ENCODE data around the gene RNASEH1. TPM values are rescaled to one million over a fixed set of nuclear protein-coding genes. Genes with fewer than 3 reads are reported as not detected.

RNASEH1 gene
- total and polyA plus RNA-seq, 2 of the 13 experiments (the other 11 are each of a cell fraction or from before 2014, with no cell fraction given), result 14.5 to 57.4 TPM

DNA sequence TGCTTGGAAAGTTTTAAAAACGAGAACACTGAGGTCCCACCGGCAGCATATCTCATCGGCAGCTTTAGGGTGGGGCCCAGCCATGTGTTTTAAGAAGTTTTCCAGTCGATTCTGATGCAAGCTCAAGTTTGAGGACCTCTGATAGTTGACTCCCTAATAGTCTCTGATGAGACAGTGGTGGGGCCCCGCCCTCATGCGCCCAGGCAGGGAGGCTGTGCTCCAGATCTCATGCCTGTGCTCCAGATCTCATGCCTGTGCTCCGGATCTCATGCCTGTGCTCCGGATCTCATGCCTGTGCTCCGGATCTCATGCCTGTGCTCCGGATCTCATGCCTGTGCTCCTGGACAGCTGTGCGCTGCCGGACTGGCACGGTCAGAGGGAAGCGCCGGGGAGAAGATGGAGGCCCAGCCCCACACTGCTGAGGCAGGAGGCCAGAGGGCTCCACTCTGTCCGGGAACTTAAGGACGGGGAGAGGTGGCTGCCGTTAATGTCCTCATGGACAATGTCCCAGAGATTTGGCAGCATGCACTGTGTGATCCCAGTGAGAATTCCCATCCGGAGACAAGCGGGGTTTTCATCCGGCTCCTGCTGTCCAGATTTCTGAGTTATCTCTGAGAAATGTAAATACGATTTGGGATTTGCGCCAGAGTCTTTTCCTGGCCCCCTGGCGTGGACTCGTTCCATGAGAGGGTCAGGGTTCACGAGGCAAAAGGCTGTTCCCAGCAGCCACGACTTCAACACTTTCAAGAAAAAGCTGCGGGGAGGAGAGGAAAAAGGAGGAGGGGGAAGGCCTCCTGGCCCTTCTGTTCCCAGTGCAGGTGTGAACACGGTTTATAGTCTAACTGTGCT lies 27.4 kb upstream of the RNASEH1 start (continued):
- TF ChIP-seq, protein P1, sequence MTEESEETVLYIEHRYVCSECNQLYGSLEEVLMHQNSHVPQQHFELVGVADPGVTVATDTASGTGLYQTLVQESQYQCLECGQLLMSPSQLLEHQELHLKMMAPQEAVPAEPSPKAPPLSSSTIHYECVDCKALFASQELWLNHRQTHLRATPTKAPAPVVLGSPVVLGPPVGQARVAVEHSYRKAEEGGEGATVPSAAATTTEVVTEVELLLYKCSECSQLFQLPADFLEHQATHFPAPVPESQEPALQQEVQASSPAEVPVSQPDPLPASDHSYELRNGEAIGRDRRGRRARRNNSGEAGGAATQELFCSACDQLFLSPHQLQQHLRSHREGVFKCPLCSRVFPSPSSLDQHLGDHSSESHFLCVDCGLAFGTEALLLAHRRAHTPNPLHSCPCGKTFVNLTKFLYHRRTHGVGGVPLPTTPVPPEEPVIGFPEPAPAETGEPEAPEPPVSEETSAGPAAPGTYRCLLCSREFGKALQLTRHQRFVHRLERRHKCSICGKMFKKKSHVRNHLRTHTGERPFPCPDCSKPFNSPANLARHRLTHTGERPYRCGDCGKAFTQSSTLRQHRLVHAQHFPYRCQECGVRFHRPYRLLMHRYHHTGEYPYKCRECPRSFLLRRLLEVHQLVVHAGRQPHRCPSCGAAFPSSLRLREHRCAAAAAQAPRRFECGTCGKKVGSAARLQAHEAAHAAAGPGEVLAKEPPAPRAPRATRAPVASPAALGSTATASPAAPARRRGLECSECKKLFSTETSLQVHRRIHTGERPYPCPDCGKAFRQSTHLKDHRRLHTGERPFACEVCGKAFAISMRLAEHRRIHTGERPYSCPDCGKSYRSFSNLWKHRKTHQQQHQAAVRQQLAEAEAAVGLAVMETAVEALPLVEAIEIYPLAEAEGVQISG (CRISPR knock-in tag; IDR thresholded peaks at IDR 0.05), result peak; percentile 72
- TF ChIP-seq ZNF841 (CRISPR knock-in tag; IDR thresholded peaks at IDR 0.05; ENCODE audit: borderline replicate concordance) (no peak), ZBTB21 (CRISPR knock-in tag; IDR thresholded peaks at IDR 0.05) (no peak), TOPORS (CRISPR knock-in tag; IDR thresholded peaks at IDR 0.05) (no peak), MIXL1 (CRISPR knock-in tag; IDR thresholded peaks at IDR 0.05) (no peak), TEAD2 (CRISPR knock-in tag; IDR thresholded peaks at IDR 0.05) (0 out of 2 replicates have a peak, but pooled peaks have one; percentile 35), ZNF460 (CRISPR knock-in tag; IDR thresholded peaks at IDR 0.05; ENCODE audit: borderline replicate concordance) (no peak), ZBTB3 (CRISPR knock-in tag; IDR thresholded peaks at IDR 0.05; ENCODE audit: borderline replicate concordance, low read depth) (0 out of 2 replicates have a peak, but pooled peaks have one; percentile 64), ZNF615 (CRISPR knock-in tag; IDR thresholded peaks at IDR 0.05; ENCODE audit: borderline replicate concordance) (no peak), ZNF232 (CRISPR knock-in tag; IDR thresholded peaks at IDR 0.05; ENCODE audit: borderline replicate concordance) (peak; percentile 70; the same call in 1 of the 2 replicates), RXRA (CRISPR knock-in tag; IDR thresholded peaks at IDR 0.05) (peak; percentile 90), THYN1 (CRISPR knock-in tag; IDR thresholded peaks at IDR 0.05; ENCODE audit: borderline replicate concordance, low read depth) (no peak), ZNF296 (CRISPR knock-in tag; conservative IDR thresholded peaks at IDR 0.05) (no peak), FOSL2 (CRISPR knock-in tag; IDR thresholded peaks at IDR 0.05) (peak; percentile 80), NCOR1 (IDR thresholded peaks at IDR 0.05; ENCODE audit: borderline replicate concordance, low read length) (peak; percentile 19; the same call in 1 of the 2 replicates), TBP (CRISPR knock-in tag; IDR thresholded peaks at IDR 0.05) (no peak)
- TF ChIP-seq, protein P2, sequence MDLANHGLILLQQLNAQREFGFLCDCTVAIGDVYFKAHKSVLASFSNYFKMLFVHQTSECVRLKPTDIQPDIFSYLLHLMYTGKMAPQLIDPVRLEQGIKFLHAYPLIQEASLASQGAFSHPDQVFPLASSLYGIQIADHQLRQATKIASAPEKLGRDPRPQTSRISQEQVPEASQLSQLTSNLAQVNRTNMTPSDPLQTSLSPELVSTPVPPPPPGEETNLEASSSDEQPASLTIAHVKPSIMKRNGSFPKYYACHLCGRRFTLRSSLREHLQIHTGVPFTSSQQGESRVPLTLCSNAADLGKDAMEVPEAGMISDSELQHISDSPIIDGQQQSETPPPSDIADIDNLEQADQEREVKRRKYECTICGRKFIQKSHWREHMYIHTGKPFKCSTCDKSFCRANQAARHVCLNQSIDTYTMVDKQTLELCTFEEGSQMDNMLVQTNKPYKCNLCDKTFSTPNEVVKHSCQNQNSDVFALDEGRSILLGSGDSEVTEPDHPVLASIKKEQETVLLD (CRISPR knock-in tag; IDR thresholded peaks at IDR 0.05; ENCODE audit: low read depth), result no peak
- TF ChIP-seq, protein P3, sequence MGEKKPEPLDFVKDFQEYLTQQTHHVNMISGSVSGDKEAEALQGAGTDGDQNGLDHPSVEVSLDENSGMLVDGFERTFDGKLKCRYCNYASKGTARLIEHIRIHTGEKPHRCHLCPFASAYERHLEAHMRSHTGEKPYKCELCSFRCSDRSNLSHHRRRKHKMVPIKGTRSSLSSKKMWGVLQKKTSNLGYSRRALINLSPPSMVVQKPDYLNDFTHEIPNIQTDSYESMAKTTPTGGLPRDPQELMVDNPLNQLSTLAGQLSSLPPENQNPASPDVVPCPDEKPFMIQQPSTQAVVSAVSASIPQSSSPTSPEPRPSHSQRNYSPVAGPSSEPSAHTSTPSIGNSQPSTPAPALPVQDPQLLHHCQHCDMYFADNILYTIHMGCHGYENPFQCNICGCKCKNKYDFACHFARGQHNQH (CRISPR knock-in tag; IDR thresholded peaks at IDR 0.05), result peak; percentile 92
- TF ChIP-seq, protein P4, sequence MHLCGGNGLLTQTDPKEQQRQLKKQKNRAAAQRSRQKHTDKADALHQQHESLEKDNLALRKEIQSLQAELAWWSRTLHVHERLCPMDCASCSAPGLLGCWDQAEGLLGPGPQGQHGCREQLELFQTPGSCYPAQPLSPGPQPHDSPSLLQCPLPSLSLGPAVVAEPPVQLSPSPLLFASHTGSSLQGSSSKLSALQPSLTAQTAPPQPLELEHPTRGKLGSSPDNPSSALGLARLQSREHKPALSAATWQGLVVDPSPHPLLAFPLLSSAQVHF (CRISPR knock-in tag; IDR thresholded peaks at IDR 0.05), result no peak
- TF ChIP-seq, protein P5, sequence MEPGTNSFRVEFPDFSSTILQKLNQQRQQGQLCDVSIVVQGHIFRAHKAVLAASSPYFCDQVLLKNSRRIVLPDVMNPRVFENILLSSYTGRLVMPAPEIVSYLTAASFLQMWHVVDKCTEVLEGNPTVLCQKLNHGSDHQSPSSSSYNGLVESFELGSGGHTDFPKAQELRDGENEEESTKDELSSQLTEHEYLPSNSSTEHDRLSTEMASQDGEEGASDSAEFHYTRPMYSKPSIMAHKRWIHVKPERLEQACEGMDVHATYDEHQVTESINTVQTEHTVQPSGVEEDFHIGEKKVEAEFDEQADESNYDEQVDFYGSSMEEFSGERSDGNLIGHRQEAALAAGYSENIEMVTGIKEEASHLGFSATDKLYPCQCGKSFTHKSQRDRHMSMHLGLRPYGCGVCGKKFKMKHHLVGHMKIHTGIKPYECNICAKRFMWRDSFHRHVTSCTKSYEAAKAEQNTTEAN (CRISPR knock-in tag; conservative IDR thresholded peaks at IDR 0.05), result peak; percentile 81
- TF ChIP-seq, protein P6, sequence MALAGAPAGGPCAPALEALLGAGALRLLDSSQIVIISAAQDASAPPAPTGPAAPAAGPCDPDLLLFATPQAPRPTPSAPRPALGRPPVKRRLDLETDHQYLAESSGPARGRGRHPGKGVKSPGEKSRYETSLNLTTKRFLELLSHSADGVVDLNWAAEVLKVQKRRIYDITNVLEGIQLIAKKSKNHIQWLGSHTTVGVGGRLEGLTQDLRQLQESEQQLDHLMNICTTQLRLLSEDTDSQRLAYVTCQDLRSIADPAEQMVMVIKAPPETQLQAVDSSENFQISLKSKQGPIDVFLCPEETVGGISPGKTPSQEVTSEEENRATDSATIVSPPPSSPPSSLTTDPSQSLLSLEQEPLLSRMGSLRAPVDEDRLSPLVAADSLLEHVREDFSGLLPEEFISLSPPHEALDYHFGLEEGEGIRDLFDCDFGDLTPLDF (CRISPR knock-in tag; IDR thresholded peaks at IDR 0.05), result peak; percentile 43; the same call in 1 of the 2 replicates

Measured in HepG2 (cell line).